Liver (tissue), 3 donors: Measurements from ENCODE around the gene RCL1.

ENCODE experiments used
- EGR1 ChIP-seq, 2 donors: IDR thresholded peaks; 2 replicates each; pipeline ENCODE4 v1.6.1; 2016 to 2018; ENCODE audit warnings: antibody characterized with exemption in 2 of 2, low read depth in 2 of 2
- FOXA1 ChIP-seq: IDR thresholded peaks from 2 replicates; pipeline ENCODE4 v1.6.1; 2016; ENCODE audit warnings: antibody characterized with exemption
- HNF4G ChIP-seq: IDR thresholded peaks from 2 replicates; pipeline ENCODE4 v1.6.1; 2016; ENCODE audit warnings: antibody characterized with exemption
- JUND ChIP-seq, 2 donors: IDR thresholded peaks; 2 replicates each; pipeline ENCODE4 v1.6.1; 2016; ENCODE audit warnings: antibody characterized with exemption in 2 of 2
- RAD21 ChIP-seq, 2 donors: IDR thresholded peaks; 2 replicates each; pipeline ENCODE4 v1.6.1; 2016; ENCODE audit warnings: antibody characterized with exemption in 2 of 2, mild to moderate bottlenecking in 2 of 2
- RXRA ChIP-seq, 2 donors: IDR thresholded peaks; 2 replicates each; pipeline ENCODE4 v1.6.1; 2017 to 2018; ENCODE audit warnings: antibody characterized with exemption in 2 of 2, mild to moderate bottlenecking in 1 of 2
- SP1 ChIP-seq: IDR thresholded peaks from 2 replicates; pipeline ENCODE4 v1.6.1; 2018; ENCODE audit warnings: antibody characterized with exemption, mild to moderate bottlenecking
- YY1 ChIP-seq: IDR thresholded peaks from 2 replicates; pipeline ENCODE4 v1.6.1; 2016; ENCODE audit warnings: antibody characterized with exemption, mild to moderate bottlenecking
- TF ChIP-seq, protein P1 (sequence below): fragments of 150-350 bp; IDR thresholded peaks from 2 replicates; pipeline ENCODE4 v1.5.1; 2017; ENCODE audit warnings: improper control_type of control experiment, low read depth, low read length; ENCODE audit not compliant: missing input control
- TF ChIP-seq, protein P2 (sequence below): IDR thresholded peaks from 2 replicates; pipeline ENCODE4 v1.6.1; 2016; ENCODE audit warnings: antibody characterized with exemption, mild to moderate bottlenecking
- TF ChIP-seq, protein P3 (sequence below): IDR thresholded peaks from 2 replicates; pipeline ENCODE4 v1.6.1; 2016; ENCODE audit warnings: antibody characterized with exemption
- TF ChIP-seq, protein P4 (sequence below): IDR thresholded peaks from 2 replicates; pipeline ENCODE4 v1.6.1; 2016; ENCODE audit warnings: antibody characterized with exemption
- TF ChIP-seq, protein P5 (sequence below): IDR thresholded peaks from 2 replicates; pipeline ENCODE4 v1.6.1; 2016; ENCODE audit warnings: antibody characterized with exemption
- donor health status: healthy.
- donor health status: healthy.

DNA sequence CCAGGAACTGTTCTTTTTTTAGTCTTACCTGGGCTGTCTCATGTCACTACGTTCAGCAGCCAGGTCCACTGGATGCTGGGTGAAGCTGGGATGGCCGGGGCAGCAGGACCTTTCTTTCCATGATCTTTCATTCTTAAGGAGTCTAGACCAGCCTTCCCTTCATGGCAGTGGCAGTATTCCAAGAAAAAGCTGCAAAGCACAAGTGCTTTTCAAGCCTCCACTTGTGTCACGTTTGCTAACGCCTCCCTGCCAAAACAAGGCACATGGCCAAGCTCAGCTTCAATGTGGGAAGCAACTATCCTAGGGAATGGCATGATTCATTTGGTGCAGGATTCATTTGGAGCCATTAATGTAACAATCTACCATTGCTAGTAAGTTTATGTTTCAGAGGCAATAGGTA is 94.8 kb downstream of the RCL1 start:
- TF ChIP-seq, protein P1, sequence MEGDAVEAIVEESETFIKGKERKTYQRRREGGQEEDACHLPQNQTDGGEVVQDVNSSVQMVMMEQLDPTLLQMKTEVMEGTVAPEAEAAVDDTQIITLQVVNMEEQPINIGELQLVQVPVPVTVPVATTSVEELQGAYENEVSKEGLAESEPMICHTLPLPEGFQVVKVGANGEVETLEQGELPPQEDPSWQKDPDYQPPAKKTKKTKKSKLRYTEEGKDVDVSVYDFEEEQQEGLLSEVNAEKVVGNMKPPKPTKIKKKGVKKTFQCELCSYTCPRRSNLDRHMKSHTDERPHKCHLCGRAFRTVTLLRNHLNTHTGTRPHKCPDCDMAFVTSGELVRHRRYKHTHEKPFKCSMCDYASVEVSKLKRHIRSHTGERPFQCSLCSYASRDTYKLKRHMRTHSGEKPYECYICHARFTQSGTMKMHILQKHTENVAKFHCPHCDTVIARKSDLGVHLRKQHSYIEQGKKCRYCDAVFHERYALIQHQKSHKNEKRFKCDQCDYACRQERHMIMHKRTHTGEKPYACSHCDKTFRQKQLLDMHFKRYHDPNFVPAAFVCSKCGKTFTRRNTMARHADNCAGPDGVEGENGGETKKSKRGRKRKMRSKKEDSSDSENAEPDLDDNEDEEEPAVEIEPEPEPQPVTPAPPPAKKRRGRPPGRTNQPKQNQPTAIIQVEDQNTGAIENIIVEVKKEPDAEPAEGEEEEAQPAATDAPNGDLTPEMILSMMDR = no peak
- TF ChIP-seq RXRA (IDR thresholded peaks at IDR 0.05) = no peak
- TF ChIP-seq RAD21 (IDR thresholded peaks at IDR 0.05) = no peak
- TF ChIP-seq SP1 = no peak
- TF ChIP-seq EGR1 (IDR thresholded peaks at IDR 0.05; ENCODE audit: low read depth in 2 of 2) = no peak
- no peak for TF ChIP-seq HNF4G
- no peak for TF ChIP-seq JUND (IDR thresholded peaks at IDR 0.05)
- TF ChIP-seq, protein P2, sequence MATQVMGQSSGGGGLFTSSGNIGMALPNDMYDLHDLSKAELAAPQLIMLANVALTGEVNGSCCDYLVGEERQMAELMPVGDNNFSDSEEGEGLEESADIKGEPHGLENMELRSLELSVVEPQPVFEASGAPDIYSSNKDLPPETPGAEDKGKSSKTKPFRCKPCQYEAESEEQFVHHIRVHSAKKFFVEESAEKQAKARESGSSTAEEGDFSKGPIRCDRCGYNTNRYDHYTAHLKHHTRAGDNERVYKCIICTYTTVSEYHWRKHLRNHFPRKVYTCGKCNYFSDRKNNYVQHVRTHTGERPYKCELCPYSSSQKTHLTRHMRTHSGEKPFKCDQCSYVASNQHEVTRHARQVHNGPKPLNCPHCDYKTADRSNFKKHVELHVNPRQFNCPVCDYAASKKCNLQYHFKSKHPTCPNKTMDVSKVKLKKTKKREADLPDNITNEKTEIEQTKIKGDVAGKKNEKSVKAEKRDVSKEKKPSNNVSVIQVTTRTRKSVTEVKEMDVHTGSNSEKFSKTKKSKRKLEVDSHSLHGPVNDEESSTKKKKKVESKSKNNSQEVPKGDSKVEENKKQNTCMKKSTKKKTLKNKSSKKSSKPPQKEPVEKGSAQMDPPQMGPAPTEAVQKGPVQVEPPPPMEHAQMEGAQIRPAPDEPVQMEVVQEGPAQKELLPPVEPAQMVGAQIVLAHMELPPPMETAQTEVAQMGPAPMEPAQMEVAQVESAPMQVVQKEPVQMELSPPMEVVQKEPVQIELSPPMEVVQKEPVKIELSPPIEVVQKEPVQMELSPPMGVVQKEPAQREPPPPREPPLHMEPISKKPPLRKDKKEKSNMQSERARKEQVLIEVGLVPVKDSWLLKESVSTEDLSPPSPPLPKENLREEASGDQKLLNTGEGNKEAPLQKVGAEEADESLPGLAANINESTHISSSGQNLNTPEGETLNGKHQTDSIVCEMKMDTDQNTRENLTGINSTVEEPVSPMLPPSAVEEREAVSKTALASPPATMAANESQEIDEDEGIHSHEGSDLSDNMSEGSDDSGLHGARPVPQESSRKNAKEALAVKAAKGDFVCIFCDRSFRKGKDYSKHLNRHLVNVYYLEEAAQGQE = no peak
- TF ChIP-seq FOXA1 = no peak
- no peak for TF ChIP-seq YY1
- TF ChIP-seq, protein P3, sequence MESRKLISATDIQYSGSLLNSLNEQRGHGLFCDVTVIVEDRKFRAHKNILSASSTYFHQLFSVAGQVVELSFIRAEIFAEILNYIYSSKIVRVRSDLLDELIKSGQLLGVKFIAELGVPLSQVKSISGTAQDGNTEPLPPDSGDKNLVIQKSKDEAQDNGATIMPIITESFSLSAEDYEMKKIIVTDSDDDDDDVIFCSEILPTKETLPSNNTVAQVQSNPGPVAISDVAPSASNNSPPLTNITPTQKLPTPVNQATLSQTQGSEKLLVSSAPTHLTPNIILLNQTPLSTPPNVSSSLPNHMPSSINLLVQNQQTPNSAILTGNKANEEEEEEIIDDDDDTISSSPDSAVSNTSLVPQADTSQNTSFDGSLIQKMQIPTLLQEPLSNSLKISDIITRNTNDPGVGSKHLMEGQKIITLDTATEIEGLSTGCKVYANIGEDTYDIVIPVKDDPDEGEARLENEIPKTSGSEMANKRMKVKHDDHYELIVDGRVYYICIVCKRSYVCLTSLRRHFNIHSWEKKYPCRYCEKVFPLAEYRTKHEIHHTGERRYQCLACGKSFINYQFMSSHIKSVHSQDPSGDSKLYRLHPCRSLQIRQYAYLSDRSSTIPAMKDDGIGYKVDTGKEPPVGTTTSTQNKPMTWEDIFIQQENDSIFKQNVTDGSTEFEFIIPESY = no peak
- TF ChIP-seq, protein P4, sequence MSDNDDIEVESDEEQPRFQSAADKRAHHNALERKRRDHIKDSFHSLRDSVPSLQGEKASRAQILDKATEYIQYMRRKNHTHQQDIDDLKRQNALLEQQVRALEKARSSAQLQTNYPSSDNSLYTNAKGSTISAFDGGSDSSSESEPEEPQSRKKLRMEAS = no peak
- TF ChIP-seq, protein P5, sequence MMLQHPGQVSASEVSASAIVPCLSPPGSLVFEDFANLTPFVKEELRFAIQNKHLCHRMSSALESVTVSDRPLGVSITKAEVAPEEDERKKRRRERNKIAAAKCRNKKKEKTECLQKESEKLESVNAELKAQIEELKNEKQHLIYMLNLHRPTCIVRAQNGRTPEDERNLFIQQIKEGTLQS = no peak
